Activated gamma-delta T cell treated with anti-CD3 and anti-CD28 coated beads, Interleukin-2, amount 50 U/mL, for 16 hours (primary cell): ENCODE measurements around the gene RAN.
"Not testable (repeated sequence)": the region's sequence is repeated elsewhere in the genome, so short reads cannot be mapped to it uniquely, and the experiment has no call there.

Source experiments
- DNase-seq: peaks from one replicate; pipeline ENCODE4 v3.0.0-alpha.2; 2020; ENCODE audit warnings: low read depth

Gene RAN

GRCh38 chr12:130878193-130879185 lies 6.6 kb downstream of the RAN start:
- DNase-seq: no peak

- DNase-seq: no peak
Measured at GRCh38 chr12:130879212-130879686, 7.4 kb downstream of the RAN start.

- no peak for DNase-seq
Measured at GRCh38 chr12:130879781-130880389, 8.0 kb downstream of the RAN start.

- DNase-seq: no peak
Measured at GRCh38 chr12:130880411-130880885, 8.6 kb downstream of the RAN start.

GRCh38 chr12:130881046-130881445 lies 9.2 kb downstream of the RAN start:
- no peak for DNase-seq

- no peak for DNase-seq
Measured at GRCh38 chr12:130881548-130881947, 9.7 kb downstream of the RAN start.

GRCh38 chr12:130887190-130887589 lies 15.3 kb downstream of the RAN start:
- DNase-seq: not testable (repeated sequence)

GRCh38 chr12:130904064-130904463 lies 32.2 kb downstream of the RAN start:
- DNase-seq: no peak

- DNase-seq: not testable (repeated sequence)
Measured at GRCh38 chr12:130904936-130905455, 33.1 kb downstream of the RAN start.

- DNase-seq: no peak
Measured at GRCh38 chr12:130909111-130909510, 37.2 kb downstream of the RAN start.

- no peak for DNase-seq
Measured at GRCh38 chr12:130911193-130911592, 39.3 kb downstream of the RAN start.

- no peak for DNase-seq
Measured at GRCh38 chr12:130911933-130912332, 40.1 kb downstream of the RAN start.

GRCh38 chr12:130916241-130916911 lies 44.5 kb downstream of the RAN start:
- DNase-seq: no peak

GRCh38 chr12:130917607-130918006 lies 45.7 kb downstream of the RAN start:
- no peak for DNase-seq

- no peak for DNase-seq
Measured at GRCh38 chr12:130919086-130919485, 47.2 kb downstream of the RAN start.

GRCh38 chr12:130920119-130920703 lies 48.3 kb downstream of the RAN start:
- DNase-seq: no peak

- DNase-seq: no peak
Measured at GRCh38 chr12:130920723-130921381, 49.0 kb downstream of the RAN start.

GRCh38 chr12:130922511-130922953 lies 50.7 kb downstream of the RAN start:
- no peak for DNase-seq

GRCh38 chr12:130924966-130925665 lies 53.2 kb downstream of the RAN start:
- no peak for DNase-seq

- DNase-seq: no peak
Measured at GRCh38 chr12:130925666-130926015, 53.8 kb downstream of the RAN start.
